Neural cell (in vitro differentiated cells): Measurements from ENCODE around the gene OR5A2.

Experiments
- CTCF ChIP-seq: fragments of 450-650 bp; IDR thresholded peaks from 2 replicates; pipeline ENCODE4 v1.5.1; 2014; ENCODE audit warnings: antibody characterized with exemption, mild to moderate bottlenecking, moderate library complexity; ENCODE audit not compliant: poor library complexity, severe bottlenecking
- EP300 ChIP-seq: fragments of 450-650 bp; conservative IDR thresholded peaks from 2 replicates; pipeline ENCODE4 v1.6.1; 2014; ENCODE audit warnings: antibody characterized with exemption, mild to moderate bottlenecking, moderate library complexity; ENCODE audit not compliant: poor library complexity, severe bottlenecking
- EZH2 ChIP-seq: fragments of 200-600, 300-800 bp; shearing (Covaris generic), sonication (generic); IDR thresholded peaks from 2 replicates; pipeline ENCODE4 v1.6.1; 2014; ENCODE audit warnings: antibody characterized with exemption, low read length, borderline replicate concordance, mild to moderate bottlenecking; ENCODE audit not compliant: insufficient read depth, poor library complexity, severe bottlenecking
- MXI1 ChIP-seq: fragments of 450-650 bp; conservative IDR thresholded peaks from 2 replicates; pipeline ENCODE4 v1.6.1; 2014; ENCODE audit warnings: antibody characterized with exemption, mild to moderate bottlenecking; ENCODE audit not compliant: poor library complexity, severe bottlenecking
- POLR2AphosphoS5 ChIP-seq: IDR thresholded peaks from 2 replicates; pipeline ENCODE4 v1.6.1; 2012
- RAD21 ChIP-seq: fragments of 450-650 bp; conservative IDR thresholded peaks from 2 replicates; pipeline ENCODE4 v1.6.1; 2014; ENCODE audit warnings: antibody characterized with exemption, mild to moderate bottlenecking, moderate library complexity
- REST ChIP-seq: IDR thresholded peaks from 2 replicates; pipeline ENCODE4 v1.6.1; 2012; ENCODE audit warnings: borderline replicate concordance
- SMC3 ChIP-seq: fragments of 450-650 bp; conservative IDR thresholded peaks from 2 replicates; pipeline ENCODE4 v1.6.1; 2014; ENCODE audit warnings: antibody characterized with exemption, mild to moderate bottlenecking, moderate library complexity; ENCODE audit not compliant: poor library complexity
- TAF1 ChIP-seq: IDR thresholded peaks from 2 replicates; pipeline ENCODE4 v1.6.1; 2012; ENCODE audit warnings: low read depth

- no peak for TF ChIP-seq CTCF
- no peak for TF ChIP-seq POLR2AphosphoS5
- no peak for TF ChIP-seq TAF1
- no peak for TF ChIP-seq EP300
- no peak for TF ChIP-seq EZH2
- no peak for TF ChIP-seq MXI1
- no peak for TF ChIP-seq RAD21
- TF ChIP-seq REST = no peak
- TF ChIP-seq SMC3 = no peak
Measured at GRCh38 chr11:59400461-59401261, 25.6 kb downstream of the OR5A2 start.
